MCF 10A (cell line): Measurements from ENCODE around the gene FARS2. TPM values are rescaled to one million over a fixed set of nuclear protein-coding genes. Genes with fewer than 3 reads are reported as not detected.
"Not testable (repeated sequence)": the region's sequence is repeated elsewhere in the genome, so short reads cannot be mapped to it uniquely, and the experiment has no call there.

Experiments used
- BruUV-seq: library from RNA; stranded (reverse); fragments of 400-500 nt; replicated peaks from 2 replicates; lab custom pipeline; 2021; lab: Mats Ljungman, UMichigan
- CTCF ChIA-PET: fragments of 300-600 bp; sonication (Branson Sonifier 250); formaldehyde crosslinking; extraction: SDS; loops from one replicate; lab custom pipeline; 2021; ENCODE audit warnings: antibody characterized with exemption, inconsistent platforms; lab: Yijun Ruan, JAX
- POLR2A ChIA-PET: fragments of 300-600, 350-650 bp; sonication (Branson Sonifier 250); formaldehyde crosslinking; extraction: SDS; loops from one replicate; lab custom pipeline; 2020; ENCODE audit warnings: antibody characterized with exemption, inconsistent platforms; lab: Yijun Ruan, JAX
- DNase-seq: peaks from one replicate; pipeline ENCODE4 v3.0.0-alpha.2; 2018; ENCODE audit not compliant: unreplicated experiment
- H3K27ac Mint-ChIP-seq: one replicate; pipeline ENCODE4 v1.8.0; 2022; ENCODE audit warnings: mild to moderate bottlenecking, low read depth, mixed read lengths; ENCODE audit not compliant: unreplicated experiment
- H3K27me3 Mint-ChIP-seq: one replicate; pipeline ENCODE4 v1.8.0; 2022; ENCODE audit warnings: mixed read lengths; ENCODE audit not compliant: insufficient read depth, unreplicated experiment
- H3K36me3 Mint-ChIP-seq: one replicate; pipeline ENCODE4 v1.8.0; 2022; ENCODE audit warnings: mild to moderate bottlenecking, moderate library complexity, mixed read lengths; ENCODE audit not compliant: insufficient read depth, unreplicated experiment
- H3K4me1 Mint-ChIP-seq: one replicate; pipeline ENCODE4 v1.8.0; 2022; ENCODE audit warnings: mixed read lengths; ENCODE audit not compliant: insufficient read depth, unreplicated experiment
- H3K4me3 Mint-ChIP-seq: one replicate; pipeline ENCODE4 v1.8.0; 2022; ENCODE audit warnings: mild to moderate bottlenecking, moderate library complexity, mixed read lengths; ENCODE audit not compliant: unreplicated experiment
- H3K9me3 Mint-ChIP-seq: one replicate; pipeline ENCODE4 v1.8.0; 2022; ENCODE audit warnings: mixed read lengths; ENCODE audit not compliant: unreplicated experiment
- CTCF ChIP-seq: fragments of 200-600 bp; IDR thresholded peaks from one replicate; pipeline ENCODE4 v1.8.0; 2022; ENCODE audit warnings: antibody characterized with exemption, mild to moderate bottlenecking; ENCODE audit not compliant: unreplicated experiment
- intact Hi-C: fragments of 100-400 bp; cut with micrococcal nuclease; formaldehyde crosslinking; loops from 2 replicates; pipeline ENCODE4 v1.14.1; 2022
- total RNA-seq: library from RNA; stranded (reverse); gene quantifications from 2 replicates; pipeline ENCODE4 v1.2.3, GENCODE V29; 2022

Gene FARS2
- total RNA-seq, 1 experiment from 2014 or later, result 18.2 TPM

DNA sequence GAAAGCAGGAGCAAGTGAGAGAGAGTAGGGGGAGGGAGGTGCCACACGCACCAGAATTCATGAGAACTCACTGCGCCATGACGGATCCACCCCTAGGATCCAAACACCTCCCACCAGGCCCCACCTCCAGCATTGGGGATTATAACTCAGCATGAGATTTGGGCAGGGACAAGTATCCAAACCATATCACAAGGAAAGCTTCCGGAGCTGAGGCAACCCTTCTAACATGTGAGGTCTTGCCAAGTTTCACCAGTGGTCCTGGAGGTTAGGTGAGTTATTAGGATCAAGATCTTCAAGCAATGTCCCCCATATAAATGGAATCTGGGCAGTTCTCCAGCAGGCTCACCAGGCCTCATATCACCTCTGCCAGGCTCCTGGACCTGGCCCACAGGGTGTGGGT, 437.0 kb downstream of the FARS2 start:
- TF ChIP-seq CTCF, result no peak
- DNase-seq, result no peak
- Mint-ChIP-seq H3K9me3 (no peaks in the 10 kb centered on the region), H3K36me3 (no peaks in the 10 kb centered on the region), H3K27me3 (no peaks in the 10 kb centered on the region), H3K27ac (no peak overlapping the region), H3K4me3 (no peak overlapping the region), H3K4me1 (peaks cover 5% of the 10 kb centered on the region)
- intact Hi-C loops, result no loop called here
- ChIA-PET POLR2A (no interaction called here), CTCF (interaction anchor here (0.6 kb wide), 2 partner anchors 49 to 96 kb away, joined by 4 to 5 read pairs; no protein-coding TSS in a partner anchor)
- BruUV-seq, result no TSS peak

DNA sequence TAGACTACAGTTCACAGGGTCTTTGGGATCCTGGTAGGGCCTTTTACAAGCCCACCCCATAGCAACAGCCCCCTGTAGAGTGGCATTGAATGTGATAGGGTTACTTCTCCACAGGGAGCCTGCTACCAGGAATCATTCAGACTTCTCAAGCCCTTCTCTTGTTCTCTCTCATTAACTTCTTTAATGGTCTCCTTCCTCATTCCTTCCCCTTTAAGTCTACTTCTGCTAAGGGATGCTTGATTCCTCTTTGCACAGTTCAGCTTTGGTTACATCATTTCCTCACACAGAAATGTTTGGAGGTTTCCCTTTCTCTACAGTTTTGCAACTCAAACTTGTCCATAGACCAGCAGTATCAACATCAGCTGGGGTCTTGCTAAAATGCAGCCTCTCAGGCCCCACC, 437.8 kb downstream of the FARS2 start:
- H3K4me1 Mint-ChIP-seq, BruUV-seq, H3K27ac Mint-ChIP-seq, H3K4me3 Mint-ChIP-seq, H3K27me3 Mint-ChIP-seq, intact Hi-C loops, H3K9me3 Mint-ChIP-seq, DNase-seq, H3K36me3 Mint-ChIP-seq, CTCF ChIA-PET: not testable (repeated sequence)
- POLR2A ChIA-PET, result interaction anchor here (0.7 kb wide), 1 partner anchor 94 kb away, joined by 6 read pairs; no protein-coding TSS in a partner anchor

DNA sequence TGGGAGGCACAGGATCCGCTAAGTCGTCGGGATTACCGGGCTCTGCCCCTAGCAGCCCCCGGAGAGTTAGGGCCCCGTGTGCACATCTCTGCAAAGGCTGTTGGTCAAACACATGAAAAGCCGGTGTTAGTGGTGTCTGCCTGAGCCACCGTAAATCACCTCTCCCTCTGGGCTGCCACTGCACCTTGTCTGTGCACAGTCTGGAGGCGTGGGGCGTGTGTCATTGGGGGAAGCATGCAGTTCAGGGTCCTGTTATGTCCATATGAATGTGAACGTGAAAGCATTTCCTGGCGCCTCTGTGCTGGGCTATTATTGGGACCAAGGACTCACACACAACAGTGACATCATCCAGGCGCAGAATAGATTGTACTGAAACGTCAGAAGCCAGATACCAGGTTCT, 439.9 kb downstream of the FARS2 start:
- no TSS peak for BruUV-seq
- Mint-ChIP-seq H3K4me3 (no peak overlapping the region), H3K4me1 (no peaks in the 10 kb centered on the region), H3K36me3 (no peaks in the 10 kb centered on the region), H3K9me3 (peaks cover 9% of the 10 kb centered on the region), H3K27ac (no peak overlapping the region), H3K27me3 (no peaks in the 10 kb centered on the region)
- DNase-seq, result no peak
- CTCF ChIA-PET, result no interaction called here
- no peak for TF ChIP-seq CTCF
- intact Hi-C loops, result no loop called here
- POLR2A ChIA-PET, result no interaction called here

DNA sequence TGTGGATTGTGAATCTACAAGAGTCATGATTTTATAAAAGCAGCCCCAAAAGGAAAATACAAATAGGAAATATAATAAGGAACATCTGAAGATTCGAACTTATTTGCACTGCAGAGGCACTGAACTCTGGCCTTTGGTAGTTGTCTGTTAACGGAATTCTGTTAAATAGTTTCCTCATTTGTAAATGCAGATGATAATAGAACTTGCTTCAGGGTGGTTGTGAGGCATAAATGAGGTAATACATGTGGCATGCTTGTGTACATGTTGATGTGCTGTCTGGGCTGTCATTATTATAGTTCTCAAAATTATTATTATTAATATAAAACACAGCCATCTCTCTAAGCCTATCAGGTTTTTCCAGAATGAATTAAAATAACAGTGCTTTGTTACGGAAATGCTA, 443.4 kb downstream of the FARS2 start:
- ChIA-PET POLR2A (no interaction called here), CTCF (no interaction called here)
- Mint-ChIP-seq H3K27me3 (no peaks in the 10 kb centered on the region), H3K27ac (no peak overlapping the region), H3K4me3 (no peak overlapping the region), H3K9me3 (peaks cover 9% of the 10 kb centered on the region), H3K4me1 (no peaks in the 10 kb centered on the region), H3K36me3 (no peaks in the 10 kb centered on the region)
- intact Hi-C loops, result no loop called here
- no peak for DNase-seq
- BruUV-seq, result no TSS peak
- TF ChIP-seq CTCF, result no peak

GRCh38 chr6:5705252-5705651, 443.9 kb downstream of the FARS2 start:
- intact Hi-C loops, result no loop called here
- TF ChIP-seq CTCF, result no peak
- H3K27ac Mint-ChIP-seq, result no peak overlapping the region
- no peaks in the 10 kb centered on the region for H3K27me3 Mint-ChIP-seq
- no peak overlapping the region for H3K4me3 Mint-ChIP-seq
- BruUV-seq, result no TSS peak
- ChIA-PET CTCF (no interaction called here), POLR2A (no interaction called here)
- no peaks in the 10 kb centered on the region for H3K4me1 Mint-ChIP-seq
- H3K36me3 Mint-ChIP-seq, result peaks cover under 1% of the 10 kb centered on the region
- H3K9me3 Mint-ChIP-seq, result peaks cover 9% of the 10 kb centered on the region
- DNase-seq, result no peak
